ENCODE data around the gene PHF5A. TPM values are rescaled to one million over a fixed set of nuclear protein-coding genes. Genes with fewer than 3 reads are reported as not detected.

The PHF5A gene
- total RNA-seq, 1 donor from 2014 or later = 114 TPM

GRCh38 chr22:41491374-41492100, 23.0 kb upstream of the PHF5A start:
- Histone ChIP-seq H3K4me3 (no peak overlapping the region), H3K79me2 (ENCODE audit: low read depth) (peaks cover 83% of the 10 kb centered on the region), H3K36me3 (no peaks in the 10 kb centered on the region), H2AFZ (replicated peaks) (no peak overlapping the region), H4K20me1 (ENCODE audit: low read depth) (peaks cover 24% of the 10 kb centered on the region), H3K27me3 (no peaks in the 10 kb centered on the region), H3K4me1 (peaks cover 30% of the 10 kb centered on the region), H3K27ac (no peak overlapping the region), H3K9me3 (ENCODE audit: low read depth) (no peaks in the 10 kb centered on the region), H3K9ac (no peak overlapping the region), H3F3A (ENCODE audit: low read depth) (peaks cover 11% of the 10 kb centered on the region), H3K4me2 (no peak overlapping the region)
- no peaks in the 10 kb centered on the region for H3K9me3 Mint-ChIP-seq
- no peak for TF ChIP-seq EZH2 (IDR thresholded peaks at IDR 0.05)
- no peak for TF ChIP-seq CTCF (IDR thresholded peaks at IDR 0.05)
- H3K27me3 Mint-ChIP-seq (ENCODE audit: insufficient read depth, low read depth) = peaks cover 3% of the 10 kb centered on the region
- H3K4me3 Mint-ChIP-seq = no peak overlapping the region
- H3K27ac Mint-ChIP-seq = no peak overlapping the region
- peaks cover 28% of the 10 kb centered on the region for H3K4me1 Mint-ChIP-seq
- no peak for DNase-seq (ENCODE audit: low spot score)
- H3K36me3 Mint-ChIP-seq = no peaks in the 10 kb centered on the region

- no peaks in the 10 kb centered on the region for H3K9me3 Mint-ChIP-seq
- peaks cover 3% of the 10 kb centered on the region for H3K27me3 Mint-ChIP-seq (ENCODE audit: insufficient read depth, low read depth)
- no peaks in the 10 kb centered on the region for H3K36me3 ChIP-seq
- H3K27ac ChIP-seq = no peak overlapping the region
- no peaks in the 10 kb centered on the region for H3K9me3 ChIP-seq (ENCODE audit: low read depth)
- H3K9ac ChIP-seq = no peak overlapping the region
- no peaks in the 10 kb centered on the region for H3K36me3 Mint-ChIP-seq
- H3K4me3 ChIP-seq = no peak overlapping the region
- H3K79me2 ChIP-seq (ENCODE audit: low read depth) = peaks cover 94% of the 10 kb centered on the region
- no peak overlapping the region for H3K4me2 ChIP-seq
- H3K27me3 ChIP-seq = no peaks in the 10 kb centered on the region
- no peak overlapping the region for H2AFZ ChIP-seq (replicated peaks)
- no peak overlapping the region for H3K27ac Mint-ChIP-seq
- peaks cover 39% of the 10 kb centered on the region for H3K4me1 Mint-ChIP-seq
- H3K4me3 Mint-ChIP-seq = no peak overlapping the region
- TF ChIP-seq EZH2 (IDR thresholded peaks at IDR 0.05) (no peak), CTCF (IDR thresholded peaks at IDR 0.05) (no peak), EZH2phosphoT487 (IDR thresholded peaks at IDR 0.05) (no peak)
- peaks cover 24% of the 10 kb centered on the region for H4K20me1 ChIP-seq (ENCODE audit: low read depth)
- DNase-seq (ENCODE audit: low spot score) = no peak
- H3K4me1 ChIP-seq = peaks cover 30% of the 10 kb centered on the region
- H3F3A ChIP-seq (ENCODE audit: low read depth) = peaks cover 18% of the 10 kb centered on the region
Measured at GRCh38 chr22:41488596-41489385, 20.3 kb upstream of the PHF5A start.

DNA sequence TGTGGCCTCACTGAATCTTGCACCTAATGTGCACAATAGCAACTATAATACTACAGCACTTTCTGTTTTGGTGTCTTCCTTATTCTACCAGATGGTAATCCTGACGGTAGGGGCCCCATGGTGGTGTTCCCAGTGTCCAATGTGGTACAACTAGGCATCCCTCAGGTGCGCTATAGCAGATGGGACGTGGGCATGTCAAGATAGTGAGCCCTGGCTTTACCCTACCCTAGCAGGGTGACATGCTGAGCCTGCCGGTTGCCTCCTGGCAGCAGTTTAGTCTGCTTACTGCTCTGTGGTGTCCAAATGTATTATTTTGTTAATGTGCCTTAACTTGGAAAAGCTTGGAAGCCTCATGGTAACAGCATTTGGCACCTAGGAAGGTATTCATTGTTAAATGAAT, 19.6 kb upstream of the PHF5A start:
- H3K9ac ChIP-seq = no peak overlapping the region
- H3K4me3 ChIP-seq = no peak overlapping the region
- H3K4me1 Mint-ChIP-seq = peaks cover 39% of the 10 kb centered on the region
- no peaks in the 10 kb centered on the region for H3K36me3 ChIP-seq
- no peak overlapping the region for H3K27ac Mint-ChIP-seq
- H3K27me3 ChIP-seq = no peaks in the 10 kb centered on the region
- no peaks in the 10 kb centered on the region for H3K9me3 ChIP-seq (ENCODE audit: low read depth)
- TF ChIP-seq CTCF (IDR thresholded peaks at IDR 0.05) (no peak), EZH2 (IDR thresholded peaks at IDR 0.05) (no peak), EZH2phosphoT487 (IDR thresholded peaks at IDR 0.05) (no peak)
- peaks cover 24% of the 10 kb centered on the region for H4K20me1 ChIP-seq (ENCODE audit: low read depth)
- H3K4me1 ChIP-seq = peaks cover 30% of the 10 kb centered on the region
- no peak overlapping the region for H3K4me3 Mint-ChIP-seq
- H3K9me3 Mint-ChIP-seq = no peaks in the 10 kb centered on the region
- H3K4me2 ChIP-seq = no peak overlapping the region
- H3F3A ChIP-seq (ENCODE audit: low read depth) = peaks cover 18% of the 10 kb centered on the region
- H3K79me2 ChIP-seq (ENCODE audit: low read depth) = peaks cover 95% of the 10 kb centered on the region
- no peak for DNase-seq (ENCODE audit: low spot score)
- no peaks in the 10 kb centered on the region for H3K36me3 Mint-ChIP-seq
- H3K27me3 Mint-ChIP-seq (ENCODE audit: insufficient read depth, low read depth) = peaks cover 3% of the 10 kb centered on the region
- H2AFZ ChIP-seq (replicated peaks) = no peak overlapping the region
- H3K27ac ChIP-seq = no peak overlapping the region

All from neural progenitor cell (in vitro differentiated cells).